HepG2 (cell line): Measurements from ENCODE around the gene PSMA7. TPM values are rescaled to one million over a fixed set of nuclear protein-coding genes. Genes with fewer than 3 reads are reported as not detected.

ENCODE experiments used
- ARNT ChIP-seq: fragments of 450-650 bp; IDR thresholded peaks from 2 replicates; pipeline ENCODE4 v1.6.1; 2017
- CEBPG ChIP-seq: IDR thresholded peaks from 2 replicates; pipeline ENCODE4 v1.6.1; 2016
- GABPB1 ChIP-seq: IDR thresholded peaks from 2 replicates; pipeline ENCODE4 v1.6.1; 2016; ENCODE audit warnings: mild to moderate bottlenecking, missing genetic modification reagents, moderate library complexity, missing compliant biosample characterization
- KDM1A ChIP-seq: IDR thresholded peaks from 2 replicates; pipeline ENCODE4 v1.6.1; 2016; ENCODE audit warnings: missing compliant biosample characterization
- MAFK ChIP-seq, 2 experiments: IDR thresholded peaks in 1 of 2; conservative IDR thresholded peaks in 1 of 2; 2 replicates each; pipeline ENCODE4 v1.6.1; 2011; ENCODE audit warnings: improper control_type of control experiment in 2 of 2, low read length in 2 of 2
- MIXL1 ChIP-seq: IDR thresholded peaks from 2 replicates; pipeline ENCODE4 v1.6.1; 2016
- PHB2 ChIP-seq: fragments of 450-650 bp; IDR thresholded peaks from 2 replicates; pipeline ENCODE4 v1.6.1; 2018; ENCODE audit not compliant: partially characterized antibody
- SMYD3 ChIP-seq: sonication (generic); formaldehyde crosslinking; IDR thresholded peaks from 2 replicates; pipeline ENCODE4 v1.8.1; 2023; ENCODE audit warnings: mild to moderate bottlenecking, missing genetic modification reagents
- SOX6 ChIP-seq, 2 experiments: fragments of 450-650 bp in 1 of 2; sonication (generic) in 1 of 2; formaldehyde crosslinking in 1 of 2; IDR thresholded peaks; 2 replicates each; pipeline versions ENCODE4 v1.4.0 to v1.6.1; 2017 to 2020; ENCODE audit warnings: antibody characterized with exemption in 1 of 2, mild to moderate bottlenecking in 1 of 2, missing genetic modification reagents in 1 of 2
- SP5 ChIP-seq: IDR thresholded peaks from 2 replicates; pipeline ENCODE4 v1.6.1; 2016; ENCODE audit warnings: low read depth, borderline replicate concordance
- XRCC5 ChIP-seq: fragments of 200-400 bp; formaldehyde crosslinking; optimal IDR thresholded peaks from 2 replicates; pipeline ENCODE3; 2017; ENCODE audit warnings: mild to moderate bottlenecking, low read length
- ZFP90 ChIP-seq: sonication (generic); formaldehyde crosslinking; IDR thresholded peaks from 2 replicates; pipeline ENCODE4 v1.8.0; 2022; ENCODE audit warnings: missing genetic modification reagents, mild to moderate bottlenecking, inconsistent platforms, borderline replicate concordance
- ZMYM3 ChIP-seq: sonication (generic); formaldehyde crosslinking; IDR thresholded peaks from 2 replicates; pipeline ENCODE4 v1.5.1; 2020; ENCODE audit warnings: mild to moderate bottlenecking, missing genetic modification reagents
- ZNF12 ChIP-seq: sonication (generic); formaldehyde crosslinking; IDR thresholded peaks from 2 replicates; pipeline ENCODE4 v1.5.0; 2020; ENCODE audit warnings: missing genetic modification reagents
- ZNF225 ChIP-seq: sonication (generic); formaldehyde crosslinking; IDR thresholded peaks from 2 replicates; pipeline ENCODE4 v1.4.0; 2020; ENCODE audit warnings: mild to moderate bottlenecking, missing genetic modification reagents
- ZNF331 ChIP-seq: sonication (generic); formaldehyde crosslinking; IDR thresholded peaks from 2 replicates; pipeline ENCODE4 v1.4.0; 2020; ENCODE audit warnings: missing genetic modification reagents
- ZNF468 ChIP-seq: sonication (generic); formaldehyde crosslinking; IDR thresholded peaks from 2 replicates; pipeline ENCODE4 v1.8.0; 2022; ENCODE audit warnings: mild to moderate bottlenecking, moderate library complexity, missing genetic modification reagents
- ZNF777 ChIP-seq: sonication (generic); formaldehyde crosslinking; IDR thresholded peaks from 2 replicates; pipeline ENCODE4 v1.4.0; 2020; ENCODE audit warnings: missing genetic modification reagents
- ZNF883 ChIP-seq: sonication (generic); formaldehyde crosslinking; IDR thresholded peaks from 2 replicates; pipeline ENCODE4 v1.5.1; 2020; ENCODE audit warnings: mild to moderate bottlenecking, missing genetic modification reagents; ENCODE audit errors: not compliant biosample characterization
- polyA plus RNA-seq, 8 experiments: library from polyadenylated mRNA; depleted of rRNA in 3 of 8; stranded (reverse) in 7 of 8; unstranded in 1 of 8; fragments of >200 nt; fragmentation: Illumina TruSeq in 4 of 8; extraction: Trizol in 4 of 8; gene quantifications; 2 replicates each; pipeline versions ENCODE4 v1.2.1 to v1.2.3, GENCODE V29; 2011 to 2016; ENCODE audit warnings: low read depth in 4 of 8, missing spikeins in 1 of 8, mixed read lengths in 1 of 8; ENCODE audit not compliant: insufficient read depth in 1 of 8
- total RNA-seq, 5 experiments: library from RNA; depleted of rRNA; stranded (reverse); fragments of >200 nt; fragmentation: Illumina TruSeq; extraction: Trizol; gene quantifications; 2 replicates each; pipeline ENCODE4 v1.2.3, GENCODE V29; 2016; ENCODE audit warnings: low read depth in 1 of 5
- TF ChIP-seq, protein P1 (sequence below): sonication (generic); formaldehyde crosslinking; IDR thresholded peaks from 2 replicates; pipeline ENCODE4 v1.4.0; 2020; ENCODE audit warnings: missing genetic modification reagents, borderline replicate concordance
- TF ChIP-seq, protein P2 (sequence below): sonication (generic); formaldehyde crosslinking; IDR thresholded peaks from 2 replicates; pipeline ENCODE4 v1.9.0; 2022; ENCODE audit warnings: low read depth, missing genetic modification reagents
- TF ChIP-seq, protein P3 (sequence below): sonication (generic); formaldehyde crosslinking; IDR thresholded peaks from 2 replicates; pipeline ENCODE4 v1.4.0; 2020; ENCODE audit warnings: missing genetic modification reagents, borderline replicate concordance

PSMA7 gene
- total and polyA plus RNA-seq, 2 of the 13 experiments (the other 11 are each of a cell fraction or from before 2014, with no cell fraction given) = 531 to 631 TPM

DNA sequence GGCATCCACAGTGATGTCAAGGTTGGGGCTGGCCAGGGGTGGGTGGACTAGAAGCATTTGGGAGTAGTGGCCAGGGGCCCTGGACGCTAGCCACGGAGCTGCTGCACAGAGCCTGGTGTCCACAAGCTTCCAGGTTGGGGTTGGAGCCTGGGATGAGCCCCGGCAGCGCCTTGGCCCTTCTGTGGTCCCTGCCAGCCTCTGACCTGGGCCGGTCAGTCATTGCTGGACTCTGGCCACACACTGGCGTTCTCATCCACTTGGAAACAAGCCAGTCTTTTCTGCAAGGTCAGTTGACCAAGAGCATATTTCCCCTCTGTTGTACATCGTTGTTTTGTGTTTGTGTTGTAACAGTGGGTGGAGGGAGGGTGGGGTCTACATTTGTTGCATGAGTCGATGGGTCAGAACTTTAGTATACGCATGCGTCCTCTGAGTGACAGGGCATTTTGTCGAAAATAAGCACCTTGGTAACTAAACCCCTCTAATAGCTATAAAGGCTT, 8.4 kb downstream of the PSMA7 start (continued):
- TF ChIP-seq, protein P1, sequence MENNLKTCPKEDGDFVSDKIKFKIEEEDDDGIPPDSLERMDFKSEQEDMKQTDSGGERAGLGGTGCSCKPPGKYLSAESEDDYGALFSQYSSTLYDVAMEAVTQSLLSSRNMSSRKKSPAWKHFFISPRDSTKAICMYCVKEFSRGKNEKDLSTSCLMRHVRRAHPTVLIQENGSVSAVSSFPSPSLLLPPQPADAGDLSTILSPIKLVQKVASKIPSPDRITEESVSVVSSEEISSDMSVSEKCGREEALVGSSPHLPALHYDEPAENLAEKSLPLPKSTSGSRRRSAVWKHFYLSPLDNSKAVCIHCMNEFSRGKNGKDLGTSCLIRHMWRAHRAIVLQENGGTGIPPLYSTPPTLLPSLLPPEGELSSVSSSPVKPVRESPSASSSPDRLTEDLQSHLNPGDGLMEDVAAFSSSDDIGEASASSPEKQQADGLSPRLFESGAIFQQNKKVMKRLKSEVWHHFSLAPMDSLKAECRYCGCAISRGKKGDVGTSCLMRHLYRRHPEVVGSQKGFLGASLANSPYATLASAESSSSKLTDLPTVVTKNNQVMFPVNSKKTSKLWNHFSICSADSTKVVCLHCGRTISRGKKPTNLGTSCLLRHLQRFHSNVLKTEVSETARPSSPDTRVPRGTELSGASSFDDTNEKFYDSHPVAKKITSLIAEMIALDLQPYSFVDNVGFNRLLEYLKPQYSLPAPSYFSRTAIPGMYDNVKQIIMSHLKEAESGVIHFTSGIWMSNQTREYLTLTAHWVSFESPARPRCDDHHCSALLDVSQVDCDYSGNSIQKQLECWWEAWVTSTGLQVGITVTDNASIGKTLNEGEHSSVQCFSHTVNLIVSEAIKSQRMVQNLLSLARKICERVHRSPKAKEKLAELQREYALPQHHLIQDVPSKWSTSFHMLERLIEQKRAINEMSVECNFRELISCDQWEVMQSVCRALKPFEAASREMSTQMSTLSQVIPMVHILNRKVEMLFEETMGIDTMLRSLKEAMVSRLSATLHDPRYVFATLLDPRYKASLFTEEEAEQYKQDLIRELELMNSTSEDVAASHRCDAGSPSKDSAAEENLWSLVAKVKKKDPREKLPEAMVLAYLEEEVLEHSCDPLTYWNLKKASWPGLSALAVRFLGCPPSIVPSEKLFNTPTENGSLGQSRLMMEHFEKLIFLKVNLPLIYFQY (CRISPR knock-in tag) = peak; percentile 60; the same call in 1 of the 2 replicates
- TF ChIP-seq ZNF225 (CRISPR knock-in tag) (0 out of 2 replicates have a peak, but pooled peaks have one; percentile 61), ZNF883 (CRISPR knock-in tag) (no peak), ZNF468 (CRISPR knock-in tag) (no peak), CEBPG (CRISPR knock-in tag) (peak; percentile 76), ZNF12 (CRISPR knock-in tag) (peak; percentile 77), ZMYM3 (peak; percentile 51; the same call in 1 of the 2 replicates), KDM1A (CRISPR knock-in tag) (peak; percentile 37; the same call in 1 of the 2 replicates), ZNF331 (CRISPR knock-in tag) (peak; percentile 67; the same call in 1 of the 2 replicates), PHB2 (no peak), ZFP90 (0 out of 2 replicates have a peak, but pooled peaks have one; percentile 49), MIXL1 (peak; percentile 64; the same call in 1 of the 2 replicates), ARNT (no peak), XRCC5 (peak; percentile 32), SOX6 (IDR thresholded peaks at IDR 0.05) (no peak), SOX6 (CRISPR knock-in tag; IDR thresholded peaks at IDR 0.05) (peak; percentile 94), SMYD3 (CRISPR knock-in tag) (0 out of 2 replicates have a peak, but pooled peaks have one; percentile 40), ZNF777 (CRISPR knock-in tag) (no peak), SP5 (CRISPR knock-in tag) (peak; percentile 87), GABPB1 (CRISPR knock-in tag) (peak; percentile 54), MAFK (conservative IDR thresholded peaks at IDR 0.05 in 1 of 2, IDR thresholded peaks at IDR 0.05 in 1 of 2; ENCODE audit: low read length in 2 of 2) (peak; percentile 52 to 64)
- TF ChIP-seq, protein P2, sequence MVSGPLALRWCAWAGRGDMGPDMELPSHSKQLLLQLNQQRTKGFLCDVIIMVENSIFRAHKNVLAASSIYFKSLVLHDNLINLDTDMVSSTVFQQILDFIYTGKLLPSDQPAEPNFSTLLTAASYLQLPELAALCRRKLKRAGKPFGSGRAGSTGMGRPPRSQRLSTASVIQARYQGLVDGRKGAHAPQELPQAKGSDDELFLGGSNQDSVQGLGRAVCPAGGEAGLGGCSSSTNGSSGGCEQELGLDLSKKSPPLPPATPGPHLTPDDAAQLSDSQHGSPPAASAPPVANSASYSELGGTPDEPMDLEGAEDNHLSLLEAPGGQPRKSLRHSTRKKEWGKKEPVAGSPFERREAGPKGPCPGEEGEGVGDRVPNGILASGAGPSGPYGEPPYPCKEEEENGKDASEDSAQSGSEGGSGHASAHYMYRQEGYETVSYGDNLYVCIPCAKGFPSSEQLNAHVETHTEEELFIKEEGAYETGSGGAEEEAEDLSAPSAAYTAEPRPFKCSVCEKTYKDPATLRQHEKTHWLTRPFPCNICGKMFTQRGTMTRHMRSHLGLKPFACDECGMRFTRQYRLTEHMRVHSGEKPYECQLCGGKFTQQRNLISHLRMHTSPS = peak; percentile 87; the same call in 1 of the 2 replicates
- TF ChIP-seq, protein P3, sequence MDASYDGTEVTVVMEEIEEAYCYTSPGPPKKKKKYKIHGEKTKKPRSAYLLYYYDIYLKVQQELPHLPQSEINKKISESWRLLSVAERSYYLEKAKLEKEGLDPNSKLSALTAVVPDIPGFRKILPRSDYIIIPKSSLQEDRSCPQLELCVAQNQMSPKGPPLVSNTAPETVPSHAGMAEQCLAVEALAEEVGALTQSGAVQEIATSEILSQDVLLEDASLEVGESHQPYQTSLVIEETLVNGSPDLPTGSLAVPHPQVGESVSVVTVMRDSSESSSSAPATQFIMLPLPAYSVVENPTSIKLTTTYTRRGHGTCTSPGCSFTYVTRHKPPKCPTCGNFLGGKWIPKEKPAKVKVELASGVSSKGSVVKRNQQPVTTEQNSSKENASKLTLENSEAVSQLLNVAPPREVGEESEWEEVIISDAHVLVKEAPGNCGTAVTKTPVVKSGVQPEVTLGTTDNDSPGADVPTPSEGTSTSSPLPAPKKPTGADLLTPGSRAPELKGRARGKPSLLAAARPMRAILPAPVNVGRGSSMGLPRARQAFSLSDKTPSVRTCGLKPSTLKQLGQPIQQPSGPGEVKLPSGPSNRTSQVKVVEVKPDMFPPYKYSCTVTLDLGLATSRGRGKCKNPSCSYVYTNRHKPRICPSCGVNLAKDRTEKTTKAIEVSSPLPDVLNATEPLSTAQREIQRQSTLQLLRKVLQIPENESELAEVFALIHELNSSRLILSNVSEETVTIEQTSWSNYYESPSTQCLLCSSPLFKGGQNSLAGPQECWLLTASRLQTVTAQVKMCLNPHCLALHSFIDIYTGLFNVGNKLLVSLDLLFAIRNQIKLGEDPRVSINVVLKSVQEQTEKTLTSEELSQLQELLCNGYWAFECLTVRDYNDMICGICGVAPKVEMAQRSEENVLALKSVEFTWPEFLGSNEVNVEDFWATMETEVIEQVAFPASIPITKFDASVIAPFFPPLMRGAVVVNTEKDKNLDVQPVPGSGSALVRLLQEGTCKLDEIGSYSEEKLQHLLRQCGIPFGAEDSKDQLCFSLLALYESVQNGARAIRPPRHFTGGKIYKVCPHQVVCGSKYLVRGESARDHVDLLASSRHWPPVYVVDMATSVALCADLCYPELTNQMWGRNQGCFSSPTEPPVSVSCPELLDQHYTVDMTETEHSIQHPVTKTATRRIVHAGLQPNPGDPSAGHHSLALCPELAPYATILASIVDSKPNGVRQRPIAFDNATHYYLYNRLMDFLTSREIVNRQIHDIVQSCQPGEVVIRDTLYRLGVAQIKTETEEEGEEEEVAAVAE (CRISPR knock-in tag) = 0 out of 2 replicates have a peak, but pooled peaks have one; percentile 33
